GM12892 (cell line): Measurements from ENCODE around the gene FGF12.
"Not testable (repeated sequence)": the region's sequence is repeated elsewhere in the genome, so short reads cannot be mapped to it uniquely, and the experiment has no call there.

Experiments used
- DNase-seq: peaks from one replicate; pipeline ENCODE4 v3.0.0; 2011; ENCODE audit not compliant: insufficient read length
- FAIRE-seq: peaks from 2 replicates; lab custom pipeline; 2011; peaks lifted over from hg19 to GRCh38; lab: Jason Lieb, UNC
- POLR2A ChIP-seq: IDR thresholded peaks from 2 replicates; pipeline ENCODE4 v1.6.1; 2011; ENCODE audit warnings: low read depth, low read length, control low read depth
- POLR2AphosphoS5 ChIP-seq: IDR thresholded peaks from 2 replicates; pipeline ENCODE4 v1.6.1; 2011; ENCODE audit warnings: low read depth, low read length, control low read depth
- TAF1 ChIP-seq: IDR thresholded peaks from 2 replicates; pipeline ENCODE4 v1.6.1; 2011; ENCODE audit warnings: low read depth, mild to moderate bottlenecking, control low read depth, low read length, borderline replicate concordance

Gene FGF12

GRCh38 chr3:192726385-192726784, 956 bp downstream of the FGF12 start:
- TF ChIP-seq POLR2A = no peak
- FAIRE-seq (no peak), DNase-seq (no peak)

DNA sequence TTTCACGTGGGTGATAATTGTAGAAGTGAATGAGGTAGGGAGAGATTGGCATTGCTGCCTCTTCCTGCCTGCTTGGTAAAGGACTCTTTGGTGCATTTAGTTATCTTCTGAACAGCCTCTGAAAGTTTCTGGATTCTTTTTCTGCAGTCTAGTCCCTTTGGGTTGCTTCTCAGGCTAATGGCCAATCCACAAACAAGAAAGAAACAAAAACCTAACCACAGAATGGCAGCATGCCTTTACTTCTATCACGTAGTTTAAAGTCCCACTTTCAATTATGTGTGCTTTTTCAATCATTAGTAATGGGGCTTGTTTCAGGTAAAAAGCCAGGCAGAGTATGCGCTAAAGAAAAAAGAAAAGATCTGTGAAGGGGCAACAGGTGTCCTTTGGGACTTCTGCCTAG, 7.4 kb downstream of the FGF12 start:
- FAIRE-seq = no peak
- no peak for DNase-seq
- no peak for TF ChIP-seq POLR2A
- no peak for TF ChIP-seq POLR2AphosphoS5
- no peak for TF ChIP-seq TAF1

GRCh38 chr3:192718156-192718555, 9.2 kb downstream of the FGF12 start:
- DNase-seq (no peak), FAIRE-seq (no peak)
- TF ChIP-seq TAF1 (no peak), POLR2A (no peak), POLR2AphosphoS5 (no peak)

DNA sequence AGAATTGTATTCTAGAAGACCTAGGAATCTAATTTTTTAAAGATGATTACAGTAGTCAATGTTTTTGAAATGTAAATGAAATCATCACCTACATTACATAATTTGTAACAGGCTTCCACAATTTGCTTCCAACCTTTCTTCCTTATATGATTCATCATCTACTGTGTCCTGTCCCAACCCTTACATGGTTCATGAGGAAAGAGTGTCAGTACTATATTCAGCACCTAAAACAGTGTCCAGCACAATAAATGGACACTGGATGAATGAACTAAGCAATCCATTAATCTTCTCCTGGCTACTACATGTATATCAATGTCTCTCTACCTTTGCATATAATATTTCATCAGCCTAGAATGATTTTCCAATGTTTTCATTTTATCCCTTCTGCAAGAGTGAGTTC, 12.2 kb downstream of the FGF12 start:
- FAIRE-seq (no peak), DNase-seq (no peak)
- TF ChIP-seq POLR2AphosphoS5 (no peak), TAF1 (no peak), POLR2A (no peak)

GRCh38 chr3:192711126-192711525, 16.2 kb downstream of the FGF12 start:
- not testable (repeated sequence) for FAIRE-seq, DNase-seq

- TF ChIP-seq POLR2A (no peak), POLR2AphosphoS5 (no peak), TAF1 (no peak)
- DNase-seq (no peak), FAIRE-seq (no peak)
Observed at GRCh38 chr3:192710366-192710765, 17.0 kb downstream of the FGF12 start.

- TF ChIP-seq POLR2AphosphoS5 (no peak), POLR2A (no peak), TAF1 (no peak)
- FAIRE-seq (no peak), DNase-seq (no peak)
Observed at GRCh38 chr3:192706272-192706671, 21.1 kb downstream of the FGF12 start.

- no peak for FAIRE-seq
- no peak for TF ChIP-seq POLR2A
- TF ChIP-seq POLR2AphosphoS5 = no peak
Observed at GRCh38 chr3:192700885-192701284, 26.5 kb downstream of the FGF12 start.

DNA sequence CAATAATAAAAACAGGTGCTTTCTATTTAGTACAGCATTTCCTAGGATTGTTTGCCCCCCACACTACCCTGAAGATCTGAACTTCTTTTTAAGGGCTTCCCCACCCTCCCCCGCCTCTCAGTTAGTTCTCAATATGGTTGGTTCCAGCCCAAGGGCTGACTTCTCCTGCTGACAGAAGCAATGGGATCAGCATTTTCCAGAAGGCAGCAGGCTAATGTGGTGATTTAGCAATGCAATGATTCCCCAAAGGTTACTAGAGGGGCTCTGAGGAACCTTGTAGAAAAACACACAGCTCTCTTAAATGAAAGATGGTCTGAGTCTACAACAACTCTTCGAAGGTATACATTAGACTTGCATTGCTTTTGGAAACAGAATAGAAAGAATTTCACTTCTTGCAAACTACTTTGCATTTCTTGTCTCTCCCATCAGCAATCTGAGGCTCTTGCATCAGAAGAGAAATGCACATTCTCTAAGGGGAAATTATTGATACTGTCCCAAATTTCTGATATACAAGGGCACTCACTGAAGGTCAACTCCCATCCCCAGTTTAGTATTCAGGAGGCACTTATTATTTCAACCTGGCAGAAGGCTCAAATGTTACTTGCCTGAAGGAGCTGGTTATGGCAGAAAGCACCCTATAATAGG, 30.3 kb downstream of the FGF12 start:
- TF ChIP-seq POLR2AphosphoS5 (no peak), TAF1 (no peak), POLR2A (no peak)
- DNase-seq (no peak), FAIRE-seq (no peak)

More at GRCh38 chr3:192700885-192701284, 26.5 kb downstream of the FGF12 start:
- DNase-seq = no peak

- FAIRE-seq (no peak), DNase-seq (no peak)
- TF ChIP-seq POLR2A (no peak), POLR2AphosphoS5 (no peak), TAF1 (no peak)
Observed at GRCh38 chr3:192687488-192688152, 39.7 kb downstream of the FGF12 start.

- TF ChIP-seq POLR2AphosphoS5 (no peak), POLR2A (no peak), TAF1 (no peak)
- FAIRE-seq (no peak), DNase-seq (no peak)
Observed at GRCh38 chr3:192685801-192686200, 41.5 kb downstream of the FGF12 start.

GRCh38 chr3:192684151-192684550, 43.2 kb downstream of the FGF12 start:
- DNase-seq = no peak
- FAIRE-seq = no peak
- TF ChIP-seq POLR2AphosphoS5 (no peak), TAF1 (no peak), POLR2A (no peak)
